ENCODE measurements around the gene IDH3B.
"Not testable (repeated sequence)": the region's sequence is repeated elsewhere in the genome, so short reads cannot be mapped to it uniquely, and the experiment has no call there.

The IDH3B gene

GRCh38 chr20:2663887-2664719, at the start of gene IDH3B:
TSS of gene IDH3B (minus strand) at chr20:2664216. CDS start at chr20:2664188, 28 bp downstream.
- peak; percentile 97 for DNase-seq (ENCODE audit: low spot score)

DNA sequence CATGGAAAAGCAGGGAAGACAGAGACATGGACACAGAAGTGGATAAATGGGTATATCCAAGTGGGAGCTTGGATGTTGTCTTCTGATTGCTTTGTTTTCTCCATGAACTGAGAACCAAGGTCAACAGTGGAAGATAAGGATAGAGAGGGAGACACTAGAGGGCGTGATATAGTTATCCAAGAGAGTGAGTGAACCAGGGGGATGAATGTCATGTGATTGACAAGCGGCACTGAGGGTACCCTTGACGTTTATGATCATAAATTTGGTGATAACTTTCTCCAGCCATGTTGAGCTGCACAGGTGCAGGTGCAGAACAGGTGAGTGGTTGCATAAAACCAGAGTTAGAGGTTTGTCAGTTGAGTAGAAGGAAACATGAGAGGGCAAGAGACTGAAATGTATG, 49.3 kb upstream of the IDH3B start:
- DNase-seq (ENCODE audit: low spot score): no peak

DNA sequence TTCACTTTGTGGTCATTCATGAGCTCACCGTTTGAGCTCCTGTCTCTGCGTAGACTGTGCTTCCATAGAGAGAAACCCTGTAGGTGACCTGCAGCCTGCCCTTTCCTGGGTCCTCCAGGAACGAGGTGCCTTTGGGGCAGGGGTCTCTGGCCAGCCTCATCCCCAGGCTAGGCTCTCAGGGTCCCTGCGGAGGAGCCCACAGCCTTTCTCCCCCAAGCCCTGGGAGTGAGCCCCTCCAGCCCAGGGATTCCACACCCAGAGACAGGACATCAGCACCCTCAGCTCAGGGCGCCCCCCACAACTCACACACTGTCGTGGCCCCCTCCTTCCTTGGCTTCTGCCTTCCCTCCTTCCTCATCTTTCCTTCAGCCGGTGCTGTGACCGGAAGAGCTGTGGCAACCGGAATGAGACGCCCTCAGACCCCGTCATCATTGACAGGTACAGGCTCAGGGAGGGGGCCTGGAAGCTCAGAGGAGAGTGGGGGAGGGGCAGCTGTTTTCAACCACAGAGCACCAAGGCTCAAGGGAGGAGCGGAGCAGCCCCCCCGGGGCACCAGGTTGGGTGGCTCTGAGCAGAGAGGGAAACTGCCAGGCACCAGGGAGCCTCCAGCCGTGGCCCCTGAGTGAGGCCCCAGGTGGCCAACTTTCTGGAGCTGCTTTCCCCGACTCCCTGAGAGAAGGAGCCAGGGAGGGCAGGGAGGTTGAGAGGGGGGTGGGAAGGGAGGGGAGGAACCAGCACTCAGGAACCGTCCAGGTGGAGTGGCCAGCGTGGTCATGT, 45.4 kb upstream of the IDH3B start:
- DNase-seq (ENCODE audit: low spot score): no peak

- no peak for DNase-seq (ENCODE audit: low spot score)
Observed at GRCh38 chr20:2708665-2709064, 44.6 kb upstream of the IDH3B start.

DNA sequence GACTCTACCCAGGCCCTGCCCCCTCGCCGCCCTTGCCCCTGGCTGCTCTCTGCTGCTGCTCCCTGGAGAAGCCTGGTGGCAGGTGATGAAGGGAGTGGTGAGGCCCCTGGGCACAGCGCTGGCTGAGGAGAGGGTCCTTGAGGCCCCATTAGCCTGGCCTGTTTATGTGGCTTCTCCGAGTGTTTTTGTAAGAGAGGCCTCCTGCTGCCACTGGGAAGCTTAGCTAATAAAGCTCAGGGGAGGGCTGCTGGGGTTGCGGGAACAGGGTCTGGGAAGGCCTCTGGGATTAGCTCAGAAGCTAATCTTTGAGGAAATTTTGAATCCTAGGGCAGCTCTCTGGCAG, 44.0 kb upstream of the IDH3B start:
- DNase-seq (ENCODE audit: low spot score): no peak

DNA sequence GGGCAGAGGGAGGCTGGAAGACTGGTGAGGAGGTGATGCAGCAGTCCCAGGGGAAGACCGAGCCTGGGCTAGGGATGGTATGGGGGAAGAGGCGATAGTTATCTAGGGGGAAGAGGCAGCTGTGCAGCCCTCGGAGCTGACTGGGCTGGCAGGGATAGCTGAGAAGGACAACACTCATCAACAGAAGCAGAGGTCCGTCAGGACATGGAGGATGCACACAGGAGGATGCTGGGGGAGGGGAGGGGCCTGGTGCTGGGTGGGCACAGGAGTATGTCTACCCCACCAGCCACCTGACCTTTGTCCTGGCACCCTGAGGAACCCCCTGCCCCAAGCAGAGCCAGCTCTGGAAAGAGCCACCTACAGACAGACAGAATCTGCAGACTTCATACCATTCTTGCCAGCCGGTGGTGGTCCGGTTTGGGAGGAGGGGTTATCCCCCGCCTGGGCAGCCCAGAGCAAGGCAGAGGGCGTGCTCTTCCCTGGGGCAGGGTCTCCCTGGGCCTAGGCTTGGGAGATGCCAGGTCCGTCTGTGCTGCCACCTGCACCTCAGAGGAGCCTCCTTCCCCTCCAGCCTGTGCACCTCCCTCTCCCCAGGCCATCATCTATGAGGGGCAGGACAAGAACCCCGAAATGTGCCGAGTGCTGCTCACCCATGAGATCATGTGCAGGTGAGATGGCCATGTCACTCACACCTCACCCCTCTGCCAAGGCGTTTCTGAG, 43.5 kb upstream of the IDH3B start:
- no peak for DNase-seq (ENCODE audit: low spot score)

DNA sequence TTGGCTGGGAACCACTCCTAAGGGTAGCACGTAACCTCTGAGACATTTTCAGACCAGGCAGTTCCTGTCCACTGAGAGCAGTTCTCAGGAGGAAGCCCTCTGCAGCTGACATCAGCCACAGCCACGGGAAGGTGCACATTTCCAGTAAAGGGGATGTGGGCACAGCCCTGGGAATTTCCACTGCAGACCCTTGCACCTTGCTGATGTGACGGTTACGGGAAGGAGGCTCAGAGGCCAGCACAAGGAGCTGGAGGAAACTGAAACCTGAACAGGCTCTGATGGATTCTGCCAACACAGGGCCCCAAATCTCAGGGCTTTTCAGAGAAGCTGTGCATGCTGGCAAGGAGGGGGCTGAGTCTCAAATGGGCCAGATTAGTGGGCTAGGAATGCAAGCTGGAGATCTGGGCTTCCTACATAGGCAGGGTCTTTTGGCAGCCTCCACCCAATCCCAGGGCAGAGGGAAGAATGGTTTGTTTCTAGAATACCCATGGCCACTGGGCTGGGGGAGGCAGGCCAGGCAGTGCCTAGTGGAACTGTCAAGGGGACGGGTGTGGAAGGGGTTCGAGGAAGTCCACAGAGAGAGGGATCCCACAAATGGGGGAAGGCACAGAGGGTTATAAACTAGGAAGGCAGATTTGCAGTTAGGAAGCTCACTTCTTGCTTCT, 42.8 kb upstream of the IDH3B start:
- DNase-seq (ENCODE audit: low spot score): no peak

DNA sequence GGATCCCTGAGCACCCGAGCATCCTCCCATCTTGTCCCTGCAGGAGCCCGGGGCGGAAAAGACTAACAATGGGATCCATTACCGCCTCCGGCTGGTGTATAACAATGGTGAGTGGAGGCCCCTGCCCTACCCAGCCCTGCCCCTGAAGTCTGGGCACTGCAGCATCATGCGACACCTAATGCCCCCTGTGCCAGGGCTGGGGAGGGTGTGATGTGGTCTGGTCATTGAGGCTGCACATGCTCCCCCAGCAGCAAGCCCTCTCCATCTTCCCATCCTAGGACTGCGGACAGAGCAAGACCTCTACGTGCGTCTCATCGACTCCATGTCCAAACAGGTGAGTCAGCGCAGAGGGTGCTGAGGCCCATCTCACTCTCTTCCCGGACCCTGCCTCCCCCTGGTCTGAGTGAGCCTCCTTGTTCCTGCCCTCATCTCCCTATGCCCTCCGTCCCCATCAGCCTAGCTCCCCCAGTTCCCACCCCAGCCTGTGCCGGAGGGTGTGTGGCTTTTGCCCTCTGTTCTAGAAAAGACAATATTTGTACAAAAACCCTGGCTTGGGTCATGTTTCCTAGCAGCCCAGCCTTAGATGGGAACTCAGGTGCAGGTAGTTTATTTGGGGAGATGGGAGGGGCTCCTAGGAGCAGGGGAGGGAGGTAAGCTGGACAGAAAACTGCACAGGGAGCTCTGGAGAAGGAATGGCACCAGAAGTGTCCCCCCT, 42.1 kb upstream of the IDH3B start:
- no peak for DNase-seq (ENCODE audit: low spot score)

GRCh38 chr20:2703716-2704475, 39.9 kb upstream of the IDH3B start:
- no peak for DNase-seq (ENCODE audit: low spot score)

DNA sequence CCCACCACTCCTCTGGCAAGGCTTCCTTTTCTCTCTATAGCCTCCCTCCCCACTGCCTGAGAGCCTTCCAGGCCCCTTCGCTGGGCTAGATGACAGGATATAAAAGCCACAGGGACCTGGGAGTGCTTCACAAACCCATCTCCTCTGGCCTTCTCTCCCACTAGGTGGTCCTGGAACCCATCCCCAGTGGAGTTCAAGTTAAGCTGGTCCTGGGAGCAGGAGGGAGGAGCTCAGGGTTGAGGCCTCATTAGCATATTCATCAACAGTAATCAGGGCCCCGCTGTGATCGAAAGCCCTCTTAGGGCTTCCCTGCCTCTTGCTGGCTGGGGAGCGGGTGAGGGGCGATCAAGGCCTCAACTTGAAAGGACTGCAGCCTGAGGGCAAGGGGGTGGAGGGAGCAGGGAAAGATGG, 37.7 kb upstream of the IDH3B start:
- DNase-seq (ENCODE audit: low spot score): no peak

- DNase-seq (ENCODE audit: low spot score): no peak
Observed at GRCh38 chr20:2700913-2701620, 37.1 kb upstream of the IDH3B start.

DNA sequence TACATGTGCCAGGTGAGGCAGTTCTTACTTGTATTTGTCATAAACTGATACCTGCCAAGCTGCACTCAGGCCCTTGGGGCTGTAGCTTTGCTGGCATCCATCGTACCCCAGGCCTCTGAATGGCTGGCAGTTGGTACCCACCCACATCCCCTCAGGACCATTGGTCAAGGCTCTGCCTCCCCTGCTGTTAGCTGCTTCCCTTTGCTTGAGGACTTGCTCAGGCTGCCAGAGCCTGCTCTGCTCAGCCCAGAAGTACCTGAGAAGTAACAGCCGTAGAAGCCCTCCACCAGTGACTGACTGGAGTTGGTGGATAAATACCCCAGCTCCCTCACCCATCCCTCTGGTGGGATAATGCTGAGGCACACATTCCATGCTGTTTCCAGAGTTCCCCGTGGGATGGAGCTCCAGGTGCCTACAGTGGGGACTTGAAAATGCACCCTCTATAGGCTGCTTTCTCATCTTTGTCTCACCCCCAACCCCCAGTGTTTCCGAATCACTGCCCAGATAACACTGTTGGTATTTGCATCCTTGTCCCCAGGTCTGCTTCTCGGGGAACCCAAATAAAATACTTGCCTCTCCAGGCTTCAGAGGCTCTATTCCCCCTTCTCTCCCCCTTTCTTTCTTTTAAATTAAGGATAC, 35.9 kb upstream of the IDH3B start:
- no peak for DNase-seq (ENCODE audit: low spot score)

- DNase-seq (ENCODE audit: low spot score): no peak
Observed at GRCh38 chr20:2698912-2699311, 34.9 kb upstream of the IDH3B start.

- DNase-seq (ENCODE audit: low spot score): no peak
Observed at GRCh38 chr20:2698186-2698817, 34.3 kb upstream of the IDH3B start.

DNA sequence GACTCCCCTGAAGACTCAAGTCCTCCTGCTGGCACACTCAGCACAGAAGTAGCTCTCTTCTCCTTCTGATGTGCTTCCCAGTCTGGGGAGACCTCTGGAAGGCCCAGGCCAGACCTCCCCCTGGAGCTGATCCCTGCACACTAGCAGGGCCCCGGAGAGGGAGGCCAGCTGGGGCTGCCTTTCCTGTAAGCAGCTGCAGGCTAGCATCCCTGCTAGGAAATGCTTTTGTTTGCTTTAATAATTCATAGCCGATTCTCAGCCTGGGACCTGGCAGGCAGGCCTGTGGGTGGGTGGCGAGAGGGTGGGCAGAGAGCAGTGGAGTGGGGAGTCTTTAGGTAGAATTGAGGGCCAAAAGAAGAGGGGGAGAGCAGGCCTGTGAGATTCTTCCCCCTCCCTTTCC, 33.8 kb upstream of the IDH3B start:
- DNase-seq (ENCODE audit: low spot score): no peak

GRCh38 chr20:2696646-2697045, 32.6 kb upstream of the IDH3B start:
- no peak for DNase-seq (ENCODE audit: low spot score)

DNA sequence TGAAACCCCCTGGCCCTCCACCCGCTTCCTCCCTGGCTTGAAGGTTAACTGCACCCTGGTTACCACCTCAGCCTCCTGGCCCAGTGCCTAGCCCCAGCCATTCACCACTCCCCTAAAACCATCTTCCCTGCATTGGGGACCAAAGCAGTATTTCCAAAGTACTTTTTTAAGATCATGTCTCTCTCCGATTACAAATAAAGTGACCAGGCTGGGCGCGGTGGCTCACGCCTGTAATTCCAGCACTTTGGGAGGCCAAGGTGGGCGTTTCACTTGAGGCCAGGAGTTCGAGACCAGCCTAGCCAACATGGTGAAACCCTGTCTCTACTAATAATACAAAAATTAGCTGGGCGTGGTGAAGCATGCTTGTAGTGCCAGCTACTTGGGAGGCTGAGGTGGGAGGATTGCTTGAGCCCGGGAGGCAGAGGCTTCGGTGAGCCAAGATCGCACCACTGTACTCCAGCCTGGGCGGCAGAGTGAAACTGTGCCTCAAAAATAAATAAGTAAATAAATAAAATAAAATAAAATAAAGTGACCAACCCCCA, 32.0 kb upstream of the IDH3B start:
- not testable (repeated sequence) for DNase-seq (ENCODE audit: low spot score)

- no peak for DNase-seq (ENCODE audit: low spot score)
Observed at GRCh38 chr20:2695206-2695983, 31.4 kb upstream of the IDH3B start.

Data from RKO (cell line).